HG03432 (cell line): Measurements from ENCODE around the gene PGRMC2.
A peak's percentile ranks its signal among the peaks of the same experiment; 100 is the strongest.

ENCODE experiments used
- ATAC-seq: cut with Tn5 transposase; IDR thresholded peaks from one replicate; pipeline ENCODE4 v1.9.1; 2021; ENCODE audit warnings: mild to moderate bottlenecking, moderate library complexity; ENCODE audit not compliant: unreplicated experiment

Gene PGRMC2

GRCh38 chr4:128221586-128221985 lies 66.0 kb downstream of the PGRMC2 start:
- no peak for ATAC-seq

- peak; percentile 82 for ATAC-seq
Measured at GRCh38 chr4:128220286-128221235, 67.1 kb downstream of the PGRMC2 start.
